KOPT-K1 (cell line): ENCODE results near the gene SCGB3A2.

Experiments used
- H3K27ac ChIP-seq: fragments of 200-600 bp; sonication (generic); 2 replicates; pipeline ENCODE4 v1.5.1; 2016; ENCODE audit warnings: antibody characterized with exemption, mild to moderate bottlenecking, low read depth, low read length; ENCODE audit not compliant: poor library complexity, severe bottlenecking
- H3K36me3 ChIP-seq: fragments of 200-600 bp; sonication (generic); 2 replicates; pipeline ENCODE4 v1.5.1; 2017; ENCODE audit warnings: antibody characterized with exemption, mild to moderate bottlenecking, low read length, moderate library complexity; ENCODE audit not compliant: insufficient read depth
- H3K9me3 ChIP-seq: fragments of 200-600 bp; sonication (generic); 2 replicates; pipeline ENCODE4 v1.5.1; 2017; ENCODE audit warnings: antibody characterized with exemption, low read length, mild to moderate bottlenecking; ENCODE audit not compliant: insufficient read depth, poor library complexity, severe bottlenecking

The SCGB3A2 gene, protein sequence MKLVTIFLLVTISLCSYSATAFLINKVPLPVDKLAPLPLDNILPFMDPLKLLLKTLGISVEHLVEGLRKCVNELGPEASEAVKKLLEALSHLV

GRCh38 chr5:147878066-147878759 lies at the start of gene SCGB3A2:
Gene SCGB3A2 (plus strand): TSS chr5:147878711. CDS start chr5:147878804, 93 bp downstream.
- Histone ChIP-seq H3K9me3 (no peaks in the 10 kb centered on the region), H3K36me3 (no peaks in the 10 kb centered on the region), H3K27ac (no peak within 1 kb of the TSS)

- Histone ChIP-seq H3K36me3 (no peaks in the 10 kb centered on the region), H3K9me3 (no peaks in the 10 kb centered on the region), H3K27ac (no peak overlapping the region)
Observed at GRCh38 chr5:147830035-147830434, 48.5 kb upstream of the SCGB3A2 start.

DNA sequence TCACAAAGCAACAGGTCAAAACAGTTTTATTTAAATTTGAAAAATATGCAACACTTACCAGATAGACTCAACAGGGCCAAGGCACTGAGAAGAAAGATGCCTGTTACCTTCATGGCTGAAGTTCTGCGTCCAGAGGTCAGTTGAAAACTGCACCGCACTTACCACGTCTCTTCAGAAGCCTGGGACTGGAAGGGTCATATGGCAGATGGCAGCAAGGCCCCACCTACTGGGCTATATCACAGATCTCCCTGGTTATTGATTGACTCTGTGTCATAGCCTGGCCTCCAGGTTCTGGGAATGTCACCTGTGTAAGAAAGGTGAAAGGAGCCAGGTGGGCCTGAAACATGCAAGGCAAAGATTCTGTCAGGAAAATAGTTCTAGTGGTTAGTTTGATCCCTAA lies 47.0 kb upstream of the SCGB3A2 start, which contains the start of gene SPINK1:
SPINK1 (minus strand) TSS at position 207 of the 400 bp plus-strand sequence; CDS start at position 113, 94 bp downstream.
- Histone ChIP-seq H3K9me3 (no peaks in the 10 kb centered on the region), H3K27ac (no peak within 1 kb of the TSS), H3K36me3 (no peaks in the 10 kb centered on the region)

- no peak overlapping the region for H3K27ac ChIP-seq
- H3K9me3 ChIP-seq, result no peaks in the 10 kb centered on the region
- H3K36me3 ChIP-seq, result no peaks in the 10 kb centered on the region
Observed at GRCh38 chr5:147832541-147832940, 46.0 kb upstream of the SCGB3A2 start.

DNA sequence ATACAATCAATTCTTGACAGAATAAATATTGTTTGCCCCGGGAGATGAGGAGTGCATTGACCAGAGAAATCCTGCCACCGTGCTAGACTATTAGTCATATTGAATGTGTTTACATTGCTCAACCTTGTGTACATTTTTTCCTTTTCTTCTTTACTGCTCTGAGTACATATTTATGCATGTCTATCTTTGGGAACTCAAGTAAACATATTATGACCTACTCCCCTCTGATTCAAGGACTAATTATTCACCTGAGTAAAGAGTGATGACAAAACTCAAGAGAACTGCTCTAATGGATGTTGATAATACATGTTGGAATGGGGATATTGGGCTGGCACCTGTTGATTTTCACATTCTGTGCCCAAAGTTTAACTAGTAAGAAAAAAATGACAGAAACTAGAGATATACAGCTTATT lies 43.1 kb upstream of the SCGB3A2 start:
- no peaks in the 10 kb centered on the region for H3K36me3 ChIP-seq
- no peak overlapping the region for H3K27ac ChIP-seq
- H3K9me3 ChIP-seq, result no peaks in the 10 kb centered on the region

- Histone ChIP-seq H3K9me3 (no peaks in the 10 kb centered on the region), H3K27ac (no peak overlapping the region), H3K36me3 (no peaks in the 10 kb centered on the region)
Observed at GRCh38 chr5:147836439-147836838, 42.1 kb upstream of the SCGB3A2 start.

DNA sequence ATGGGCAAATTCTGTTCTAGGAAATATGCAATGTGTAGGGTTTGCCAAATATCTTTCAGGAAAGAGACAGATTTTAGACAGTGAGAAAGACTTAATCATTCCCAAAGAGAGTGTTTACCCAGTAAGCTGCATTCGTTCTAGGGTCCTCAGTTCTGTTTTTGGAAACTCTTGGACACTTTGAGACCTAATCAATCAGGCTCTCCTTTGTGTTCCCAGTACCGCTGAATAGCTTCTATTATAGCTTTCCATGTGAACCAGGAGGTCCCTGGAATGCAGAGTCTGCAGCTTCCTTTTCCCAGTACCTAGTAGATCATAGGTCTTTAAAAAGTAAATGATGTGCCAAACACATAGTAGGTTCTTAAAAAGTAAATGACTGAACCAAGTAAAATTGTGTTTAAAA lies 35.6 kb upstream of the SCGB3A2 start:
- Histone ChIP-seq H3K27ac (no peak overlapping the region), H3K36me3 (no peaks in the 10 kb centered on the region), H3K9me3 (no peaks in the 10 kb centered on the region)

GRCh38 chr5:147844846-147845245 lies 33.7 kb upstream of the SCGB3A2 start:
- H3K36me3 ChIP-seq, result no peaks in the 10 kb centered on the region
- H3K27ac ChIP-seq, result no peak overlapping the region
- no peaks in the 10 kb centered on the region for H3K9me3 ChIP-seq

GRCh38 chr5:147845618-147846017 lies 32.9 kb upstream of the SCGB3A2 start:
- Histone ChIP-seq H3K9me3 (no peaks in the 10 kb centered on the region), H3K27ac (no peak overlapping the region)

GRCh38 chr5:147849226-147849625 lies 29.3 kb upstream of the SCGB3A2 start:
- Histone ChIP-seq H3K36me3 (no peaks in the 10 kb centered on the region), H3K9me3 (no peaks in the 10 kb centered on the region), H3K27ac (no peak overlapping the region)

More at GRCh38 chr5:147845618-147846017, 32.9 kb upstream of the SCGB3A2 start:
- H3K36me3 ChIP-seq, result no peaks in the 10 kb centered on the region

DNA sequence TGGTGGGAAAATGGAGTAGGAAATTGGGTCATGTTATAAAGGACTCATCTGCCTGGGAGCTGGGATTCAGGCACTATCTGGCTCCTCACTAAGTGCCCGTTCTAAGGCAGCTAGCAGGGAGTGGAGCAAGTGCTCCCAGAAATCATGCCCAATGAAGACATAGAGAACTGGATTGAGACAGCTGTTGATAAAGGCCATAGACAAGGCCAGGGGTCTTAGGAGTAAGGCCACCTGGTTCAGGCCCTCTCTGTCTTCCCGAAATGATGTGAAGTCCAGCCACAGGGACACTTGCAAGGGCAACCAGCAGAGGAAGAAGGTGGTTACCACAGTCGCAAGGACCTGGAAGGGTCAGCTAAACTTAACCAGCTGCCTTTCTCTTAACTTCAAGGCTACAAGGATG lies 26.9 kb upstream of the SCGB3A2 start:
- H3K9me3 ChIP-seq, result no peaks in the 10 kb centered on the region
- no peaks in the 10 kb centered on the region for H3K36me3 ChIP-seq
- no peak overlapping the region for H3K27ac ChIP-seq

GRCh38 chr5:147852365-147852764 lies 26.1 kb upstream of the SCGB3A2 start:
- H3K36me3 ChIP-seq, result no peaks in the 10 kb centered on the region
- H3K9me3 ChIP-seq, result no peaks in the 10 kb centered on the region
- H3K27ac ChIP-seq, result no peak overlapping the region

- Histone ChIP-seq H3K36me3 (no peaks in the 10 kb centered on the region), H3K9me3 (no peaks in the 10 kb centered on the region), H3K27ac (no peak overlapping the region)
Observed at GRCh38 chr5:147853372-147853987, 25.0 kb upstream of the SCGB3A2 start.

DNA sequence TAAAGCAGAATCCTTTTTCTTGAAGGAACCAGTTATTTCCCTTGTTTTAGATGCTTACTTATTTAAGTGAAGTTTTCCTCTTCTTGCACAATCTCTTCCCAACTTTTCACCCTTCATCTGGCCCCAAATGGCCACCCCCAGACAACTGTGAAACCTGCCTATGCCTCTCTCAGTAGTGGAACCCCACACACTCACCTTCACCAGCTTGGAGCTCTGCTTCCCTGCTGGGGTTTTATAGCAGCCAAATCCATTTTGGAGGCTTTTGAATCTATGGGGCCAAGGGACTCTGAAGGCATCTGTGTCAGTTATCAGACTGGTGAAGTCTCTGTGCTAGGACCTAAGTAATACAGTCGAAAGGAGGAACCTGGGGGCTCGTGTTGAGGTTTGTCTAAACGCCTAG lies 24.2 kb upstream of the SCGB3A2 start:
- no peak overlapping the region for H3K27ac ChIP-seq
- H3K36me3 ChIP-seq, result no peaks in the 10 kb centered on the region
- H3K9me3 ChIP-seq, result no peaks in the 10 kb centered on the region

GRCh38 chr5:147854894-147855773 lies 23.4 kb upstream of the SCGB3A2 start:
- no peaks in the 10 kb centered on the region for H3K36me3 ChIP-seq
- no peaks in the 10 kb centered on the region for H3K9me3 ChIP-seq
- no peak overlapping the region for H3K27ac ChIP-seq
